A549 (cell line): ENCODE measurements around the gene CD200R1. TPM values are rescaled to one million over a fixed set of nuclear protein-coding genes. Genes with fewer than 3 reads are reported as not detected.

Source experiments
- ATAC-seq, 2 experiments: fragments of 200-7000 bp in 1 of 2; fragments of >200 bp in 1 of 2; cut with Nextera tagmentation in 1 of 2; cut with Tn5 transposase in 1 of 2; 3 replicates each; pipeline versions ENCODE4 v1.8.0 to v1.9.1; 2018 to 2020; ENCODE audit warnings: mild to moderate bottlenecking in 1 of 2, moderate library complexity in 1 of 2
- CTCF ChIA-PET: fragments of 300-600 bp; sonication (Branson Sonifier 250); formaldehyde crosslinking; extraction: SDS; loops from one replicate; lab custom pipeline; 2021; ENCODE audit warnings: antibody characterized with exemption, inconsistent platforms; lab: Yijun Ruan, JAX
- POLR2A ChIA-PET: fragments of 350-600 bp; formaldehyde crosslinking; extraction: SDS; loops from one replicate; lab custom pipeline; 2021; ENCODE audit warnings: antibody characterized with exemption, inconsistent platforms; lab: Yijun Ruan, JAX
- DNase-seq, 2 experiments: peaks; one replicate each; pipeline versions ENCODE4 v3.0.0 to v3.0.0-alpha.2; 2011 to 2016; ENCODE audit warnings: low read depth in 1 of 2, low spot score in 1 of 2
- FAIRE-seq: peaks from 2 replicates; lab custom pipeline; 2011; peaks lifted over from hg19 to GRCh38; lab: Jason Lieb, UNC
- H3K27ac ChIP-seq, 2 experiments: fragments of >200 bp; sonication (Bioruptor Twin); formaldehyde crosslinking; 3 replicates each; pipeline ENCODE4 v1.5.1; 2016 to 2017
- H3K4me1 ChIP-seq: fragments of >200 bp; sonication (Bioruptor Twin); formaldehyde crosslinking; 3 replicates; pipeline ENCODE4 v1.6.1; 2016
- H3K4me2 ChIP-seq: fragments of >200 bp; sonication (Bioruptor Twin); formaldehyde crosslinking; 3 replicates; pipeline ENCODE4 v1.6.1; 2016
- H3K4me3 ChIP-seq: fragments of >200 bp; sonication (Bioruptor Twin); formaldehyde crosslinking; 3 replicates; pipeline ENCODE4 v1.5.1; 2016
- H3K9me3 ChIP-seq: fragments of >200 bp; sonication (Bioruptor Twin); formaldehyde crosslinking; 3 replicates; pipeline ENCODE4 v1.6.1; 2016
- CBX2 ChIP-seq: fragments of 200-600 bp; sonication (generic); IDR thresholded peaks from 2 replicates; pipeline ENCODE4 v1.6.1; 2016; ENCODE audit warnings: low read depth, mild to moderate bottlenecking, borderline replicate concordance
- CBX8 ChIP-seq: fragments of 200-600 bp; sonication (generic); IDR thresholded peaks from 2 replicates; pipeline ENCODE4 v1.6.1; 2016
- CHD2 ChIP-seq: fragments of 150-350 bp; IDR thresholded peaks from 2 replicates; pipeline ENCODE4 v1.6.1; 2014; ENCODE audit warnings: low read length; ENCODE audit not compliant: partially characterized antibody
- CHD4 ChIP-seq: fragments of 200-600 bp; sonication (generic); IDR thresholded peaks from 2 replicates; pipeline ENCODE4 v1.6.1; 2016; ENCODE audit warnings: antibody characterized with exemption, mild to moderate bottlenecking, borderline replicate concordance
- E2F6 ChIP-seq: IDR thresholded peaks from 2 replicates; pipeline ENCODE4 v1.6.1; 2012; ENCODE audit warnings: low read depth, borderline replicate concordance
- EP300 ChIP-seq, 2 experiments: fragments of >200 bp; sonication (Bioruptor Twin); formaldehyde crosslinking; IDR thresholded peaks; 2 replicates in 1 of 2; 3 replicates in 1 of 2; pipeline ENCODE4 v1.6.1; 2016 to 2017
- ESRRA ChIP-seq: fragments of 150-350 bp; IDR thresholded peaks from 2 replicates; pipeline ENCODE4 v1.6.1; 2014; ENCODE audit warnings: mild to moderate bottlenecking, low read length, borderline replicate concordance
- FOSB ChIP-seq: fragments of 250-450 bp; sonication (Bioruptor Pico); IDR thresholded peaks from 2 replicates; pipeline ENCODE4 v1.5.0; 2020; ENCODE audit warnings: mild to moderate bottlenecking, moderate library complexity
- FOXS1 ChIP-seq: fragments of 250-450 bp; sonication (Bioruptor Pico); IDR thresholded peaks from 2 replicates; pipeline ENCODE4 v1.5.0; 2020; ENCODE audit warnings: mild to moderate bottlenecking, moderate library complexity
- GATA3 ChIP-seq: IDR thresholded peaks from 2 replicates; pipeline ENCODE4 v1.6.1; 2012; ENCODE audit warnings: borderline replicate concordance
- HOXB13 ChIP-seq: fragments of 250-450 bp; sonication (Bioruptor Pico); IDR thresholded peaks from 2 replicates; pipeline ENCODE4 v1.5.0; 2020; ENCODE audit warnings: low read depth, mild to moderate bottlenecking, moderate library complexity
- HOXB5 ChIP-seq: fragments of 250-450 bp; sonication (Bioruptor Pico); IDR thresholded peaks from 2 replicates; pipeline ENCODE4 v1.5.0; 2020; ENCODE audit warnings: mild to moderate bottlenecking, moderate library complexity
- KDM5A ChIP-seq: fragments of 200-600 bp; sonication (generic); IDR thresholded peaks from 2 replicates; pipeline ENCODE4 v1.6.1; 2016; ENCODE audit warnings: antibody characterized with exemption, mild to moderate bottlenecking
- MAX ChIP-seq: IDR thresholded peaks from 2 replicates; pipeline ENCODE4 v1.6.1; 2012
- MYC ChIP-seq: IDR thresholded peaks from 2 replicates; pipeline ENCODE4 v1.6.1; 2012; ENCODE audit warnings: mild to moderate bottlenecking, inconsistent platforms, low read length, improper control_type of control experiment, borderline replicate concordance
- NPAS2 ChIP-seq: fragments of 250-450 bp; sonication (Bioruptor Pico); IDR thresholded peaks from 2 replicates; pipeline ENCODE4 v1.8.0; 2022; ENCODE audit warnings: mild to moderate bottlenecking, moderate library complexity, borderline replicate concordance
- POLR2A ChIP-seq: IDR thresholded peaks from 2 replicates; pipeline ENCODE4 v1.6.1; 2012; ENCODE audit warnings: mild to moderate bottlenecking, low read length
- POLR2AphosphoS2 ChIP-seq: conservative IDR thresholded peaks from 2 replicates; pipeline ENCODE4 v1.6.1; 2012; ENCODE audit warnings: low read length, improper control_type of control experiment, inconsistent platforms
- RFX5 ChIP-seq: fragments of 450-650 bp; IDR thresholded peaks from 2 replicates; pipeline ENCODE4 v1.7.1; 2014; ENCODE audit warnings: antibody characterized with exemption, mild to moderate bottlenecking, moderate library complexity
- SMC3 ChIP-seq: fragments of >200 bp; sonication (Bioruptor Twin); formaldehyde crosslinking; IDR thresholded peaks from 3 replicates; pipeline ENCODE4 v1.6.1; 2018; ENCODE audit warnings: inconsistent platforms
- SREBF2 ChIP-seq: fragments of 450-650 bp; IDR thresholded peaks from 2 replicates; pipeline ENCODE4 v1.6.1; 2014; ENCODE audit warnings: mild to moderate bottlenecking, moderate library complexity
- TFCP2L1 ChIP-seq: fragments of 250-450 bp; sonication (Bioruptor Pico); IDR thresholded peaks from 2 replicates; pipeline ENCODE4 v1.5.0; 2021; ENCODE audit warnings: mild to moderate bottlenecking
- USF2 ChIP-seq: fragments of 450-650 bp; IDR thresholded peaks from 2 replicates; pipeline ENCODE4 v1.6.1; 2014; ENCODE audit warnings: antibody characterized with exemption
- ZC3H11A ChIP-seq: fragments of 450-650 bp; IDR thresholded peaks from 2 replicates; pipeline ENCODE4 v1.6.1; 2014; ENCODE audit warnings: antibody characterized with exemption, mild to moderate bottlenecking
- ZNF302 ChIP-seq: fragments of 250-450 bp; sonication (Bioruptor Pico); IDR thresholded peaks from 2 replicates; pipeline ENCODE4 v1.9.0; 2021; ENCODE audit warnings: inconsistent platforms, mild to moderate bottlenecking, moderate library complexity
- WGBS: methylation state at CpG from one replicate; pipeline ENCODE4 v1.1.6; 2017; ENCODE audit errors: missing lambda C conversion rate; 5-methylcytosine and 5-hydroxymethylcytosine counted together
- polyA plus RNA-seq, 4 experiments: library from polyadenylated mRNA; depleted of rRNA in 3 of 4; stranded (reverse); fragments of >200 nt; fragmentation: RNase III in 1 of 4; extraction: RNeasy Plus Mini Kit Qiagen cat#74134 plus additional on column Dnase treatment in 1 of 4; gene quantifications; 2 replicates in 3 of 4; 3 replicates in 1 of 4; pipeline ENCODE4 v1.2.3, GENCODE V29; 2011 to 2017
- TF ChIP-seq, protein P1 (sequence below): fragments of >200 bp; sonication (Bioruptor Twin); formaldehyde crosslinking; IDR thresholded peaks from 2 replicates; pipeline ENCODE4 v1.6.1; 2016
- TF ChIP-seq, protein P2 (sequence below): fragments of 250-450 bp; sonication (Bioruptor Pico); IDR thresholded peaks from 2 replicates; pipeline ENCODE4 v1.5.0; 2021; ENCODE audit warnings: mild to moderate bottlenecking, moderate library complexity, borderline replicate concordance

CD200R1 gene
- polyA plus RNA-seq, 2 of the 4 experiments (the other 2 are of a cell fraction), result 0.08 to 0.12 TPM

GRCh38 chr3:112948346-112948838, 26.5 kb downstream of the CD200R1 start:
- Histone ChIP-seq H3K4me2 (no peak overlapping the region), H3K27ac (no peak overlapping the region), H3K4me1 (no peaks in the 10 kb centered on the region), H3K4me3 (no peak overlapping the region), H3K9me3 (peaks cover 4% of the 10 kb centered on the region; the same call in 1 of the 3 replicates)
- no peak for FAIRE-seq
- no peak for DNase-seq
- CTCF ChIA-PET, result no interaction called here
- POLR2A ChIA-PET, result no interaction called here
- whole genome bisulfite sequencing, result 73% methylated on average over 9 of the region's 9 CpGs
- TF ChIP-seq SMC3, result no peak
- TF ChIP-seq HOXB13 (CRISPR knock-in tag), result no peak
- no peak for TF ChIP-seq ZC3H11A
- TF ChIP-seq ESRRA, result no peak
- no peak for TF ChIP-seq CHD4
- TF ChIP-seq FOXS1 (CRISPR knock-in tag), result no peak
- no peak for TF ChIP-seq NPAS2 (CRISPR knock-in tag)
- no peak for TF ChIP-seq POLR2AphosphoS2
- TF ChIP-seq USF2, result no peak
- TF ChIP-seq EP300 (IDR thresholded peaks at IDR 0.05), result no peak
- no peak for TF ChIP-seq CHD2
- no peak for TF ChIP-seq ZNF302 (CRISPR knock-in tag)
- no peak for TF ChIP-seq KDM5A
- TF ChIP-seq, protein P1, sequence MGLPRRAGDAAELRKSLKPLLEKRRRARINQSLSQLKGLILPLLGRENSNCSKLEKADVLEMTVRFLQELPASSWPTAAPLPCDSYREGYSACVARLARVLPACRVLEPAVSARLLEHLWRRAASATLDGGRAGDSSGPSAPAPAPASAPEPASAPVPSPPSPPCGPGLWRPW, result no peak
- ATAC-seq, result no peak

GRCh38 chr3:112931736-112932521, 43.0 kb downstream of the CD200R1 start:
- Histone ChIP-seq H3K4me2 (no peak overlapping the region), H3K9me3 (peaks cover 3% of the 10 kb centered on the region; the same call in 2 of the 3 replicates), H3K27ac (no peak overlapping the region), H3K4me3 (no peak overlapping the region), H3K4me1 (no peaks in the 10 kb centered on the region)
- ATAC-seq (no peak), FAIRE-seq (no peak), DNase-seq (no peak)
- WGBS, result 15% methylated on average over 1 of the region's 3 CpGs
- ChIA-PET POLR2A (no interaction called here), CTCF (no interaction called here)
- no peak for TF ChIP-seq SREBF2
- TF ChIP-seq, protein P1, result no peak
- TF ChIP-seq SMC3, result no peak
- TF ChIP-seq HOXB5, result no peak
- no peak for TF ChIP-seq MYC
- TF ChIP-seq FOXS1 (CRISPR knock-in tag), result no peak
- TF ChIP-seq POLR2A, result no peak

GRCh38 chr3:112930771-112931170, 44.1 kb downstream of the CD200R1 start:
- FAIRE-seq, result no peak
- ATAC-seq, result no peak
- WGBS, result 96% methylated on average over 3 of the region's 3 CpGs
- ChIA-PET POLR2A (no interaction called here), CTCF (interaction anchor here (1.0 kb wide), 1 partner anchor 196 kb away, joined by 4 read pairs; no protein-coding TSS in a partner anchor)
- no peak for DNase-seq
- Histone ChIP-seq H3K9me3 (peaks cover 1% of the 10 kb centered on the region; the same call in 2 of the 3 replicates), H3K27ac (no peak overlapping the region), H3K4me3 (no peak overlapping the region), H3K4me2 (no peak overlapping the region), H3K4me1 (no peaks in the 10 kb centered on the region)
- TF ChIP-seq GATA3, result no peak
- no peak for TF ChIP-seq TFCP2L1 (CRISPR knock-in tag)
- TF ChIP-seq, protein P2, sequence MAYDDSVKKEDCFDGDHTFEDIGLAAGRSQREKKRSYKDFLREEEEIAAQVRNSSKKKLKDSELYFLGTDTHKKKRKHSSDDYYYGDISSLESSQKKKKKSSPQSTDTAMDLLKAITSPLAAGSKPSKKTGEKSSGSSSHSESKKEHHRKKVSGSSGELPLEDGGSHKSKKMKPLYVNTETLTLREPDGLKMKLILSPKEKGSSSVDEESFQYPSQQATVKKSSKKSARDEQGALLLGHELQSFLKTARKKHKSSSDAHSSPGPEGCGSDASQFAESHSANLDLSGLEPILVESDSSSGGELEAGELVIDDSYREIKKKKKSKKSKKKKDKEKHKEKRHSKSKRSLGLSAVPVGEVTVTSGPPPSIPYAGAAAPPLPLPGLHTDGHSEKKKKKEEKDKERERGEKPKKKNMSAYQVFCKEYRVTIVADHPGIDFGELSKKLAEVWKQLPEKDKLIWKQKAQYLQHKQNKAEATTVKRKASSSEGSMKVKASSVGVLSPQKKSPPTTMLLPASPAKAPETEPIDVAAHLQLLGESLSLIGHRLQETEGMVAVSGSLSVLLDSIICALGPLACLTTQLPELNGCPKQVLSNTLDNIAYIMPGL, result no peak
- no peak for TF ChIP-seq MAX
- TF ChIP-seq CBX2, result no peak
- TF ChIP-seq NPAS2 (CRISPR knock-in tag), result no peak
- TF ChIP-seq FOSB (CRISPR knock-in tag), result no peak
- no peak for TF ChIP-seq E2F6
- TF ChIP-seq CBX8, result no peak
- TF ChIP-seq RFX5, result no peak
- no peak for TF ChIP-seq ZC3H11A
